IMR-90 (cell line): ENCODE data around the gene HERPUD1. TPM values are rescaled to one million over a fixed set of nuclear protein-coding genes. Genes with fewer than 3 reads are reported as not detected.

Source experiments
- ATAC-seq: fragments of 200-7000 bp; cut with Tn5 transposase; 2 replicates; pipeline ENCODE4 v1.9.1; 2020; ENCODE audit warnings: low read depth, mild to moderate bottlenecking, moderate library complexity
- BruUV-seq: library from RNA; stranded (reverse); fragments of 400-500 nt; replicated peaks from 2 replicates; lab custom pipeline; 2021; lab: Mats Ljungman, UMichigan
- CTCF ChIA-PET: fragments of 300-600 bp; formaldehyde crosslinking; extraction: SDS; loops from one replicate; lab custom pipeline; 2021; ENCODE audit warnings: antibody characterized with exemption; lab: Yijun Ruan, JAX
- POLR2A ChIA-PET: fragments of 300-600 bp; sonication (Branson Sonifier 250); formaldehyde crosslinking; loops from one replicate; lab custom pipeline; 2022; ENCODE audit warnings: antibody characterized with exemption; ENCODE audit not compliant: unreplicated experiment; lab: Charles Lee
- DNase-seq: peaks from one replicate; pipeline ENCODE4 v3.0.0; 2013
- H2AFZ ChIP-seq: replicated peaks from 2 replicates; pipeline ENCODE3; 2013; ENCODE audit warnings: low read length, mild to moderate bottlenecking; ENCODE audit not compliant: poor library complexity
- H2AK5ac ChIP-seq: 2 replicates; pipeline ENCODE4 v1.6.1; 2013; ENCODE audit warnings: low read depth, low read length, inconsistent platforms
- H2AK9ac ChIP-seq: replicated peaks from 2 replicates; pipeline ENCODE3; 2013; ENCODE audit warnings: mild to moderate bottlenecking, low read depth, low read length, moderate library complexity; ENCODE audit not compliant: poor library complexity
- H2BK120ac ChIP-seq: 2 replicates; pipeline ENCODE4 v1.6.1; 2013; ENCODE audit warnings: low read depth, low read length, inconsistent platforms
- H2BK15ac ChIP-seq: 3 replicates; pipeline ENCODE4 v1.6.1; 2013; ENCODE audit warnings: low read depth, low read length, inconsistent platforms
- H2BK20ac ChIP-seq: 2 replicates; pipeline ENCODE4 v1.6.1; 2013; ENCODE audit warnings: low read depth, mild to moderate bottlenecking, inconsistent platforms, low read length, moderate library complexity
- H2BK5ac ChIP-seq: 2 replicates; pipeline ENCODE4 v1.6.1; 2013; ENCODE audit warnings: mild to moderate bottlenecking, low read depth, low read length, inconsistent platforms; ENCODE audit not compliant: poor library complexity, severe bottlenecking
- H3K14ac ChIP-seq: replicated peaks from 2 replicates; pipeline ENCODE4 v1.6.1; 2013; ENCODE audit warnings: low read depth, low read length, inconsistent platforms
- H3K18ac ChIP-seq: 2 replicates; pipeline ENCODE4 v1.6.1; 2013; ENCODE audit warnings: low read depth, low read length, control low read depth
- H3K23ac ChIP-seq: 2 replicates; pipeline ENCODE4 v1.6.1; 2013; ENCODE audit warnings: low read depth, low read length, inconsistent platforms
- H3K27ac ChIP-seq: 2 replicates; pipeline ENCODE4 v1.5.1; 2013; ENCODE audit warnings: mild to moderate bottlenecking, control low read depth, low read length; ENCODE audit not compliant: insufficient read depth
- H3K27me3 ChIP-seq: 2 replicates; pipeline ENCODE4 v1.6.1; 2013; ENCODE audit warnings: low read length; ENCODE audit not compliant: control insufficient read depth, insufficient read depth
- H3K36me3 ChIP-seq: 2 replicates; pipeline ENCODE4 v1.6.1; 2013; ENCODE audit warnings: low read length, mixed read lengths; ENCODE audit not compliant: control insufficient read depth, insufficient read depth
- H3K4ac ChIP-seq: 2 replicates; pipeline ENCODE4 v1.6.1; 2013; ENCODE audit warnings: low read depth, low read length, inconsistent platforms
- H3K4me1 ChIP-seq: 2 replicates; pipeline ENCODE4 v1.6.1; 2013; ENCODE audit warnings: low read length, mixed read lengths; ENCODE audit not compliant: control insufficient read depth, insufficient read depth
- H3K4me2 ChIP-seq: 2 replicates; pipeline ENCODE4 v1.6.1; 2013; ENCODE audit warnings: low read depth, mild to moderate bottlenecking, control low read depth, low read length, moderate library complexity
- H3K4me3 ChIP-seq: 2 replicates; pipeline ENCODE4 v1.5.1; 2013; ENCODE audit warnings: low read depth, mild to moderate bottlenecking, control low read depth, low read length, moderate library complexity; ENCODE audit not compliant: insufficient read depth
- H3K56ac ChIP-seq: 2 replicates; pipeline ENCODE4 v1.6.1; 2013; ENCODE audit warnings: low read length, inconsistent platforms; ENCODE audit not compliant: insufficient read depth; ENCODE audit errors: extremely low read depth
- H3K79me1 ChIP-seq, 2 experiments: 2 replicates each; pipeline ENCODE4 v1.6.1; 2013; ENCODE audit warnings: low read length in 2 of 2, inconsistent platforms in 1 of 2, low read depth in 1 of 2
- H3K9ac ChIP-seq: 2 replicates; pipeline ENCODE4 v1.6.1; 2013; ENCODE audit warnings: low read depth, low read length, control low read depth
- H3K9me1 ChIP-seq: 2 replicates; pipeline ENCODE4 v1.6.1; 2013; ENCODE audit warnings: low read length, inconsistent platforms; ENCODE audit not compliant: insufficient read depth
- H3K9me3 ChIP-seq: 2 replicates; pipeline ENCODE4 v1.6.1; 2013; ENCODE audit warnings: low read length; ENCODE audit not compliant: control insufficient read depth, insufficient read depth
- H4K20me1 ChIP-seq: 2 replicates; pipeline ENCODE4 v1.6.1; 2013; ENCODE audit warnings: low read length, inconsistent platforms; ENCODE audit not compliant: insufficient read depth
- H4K5ac ChIP-seq: 2 replicates; pipeline ENCODE4 v1.6.1; 2013; ENCODE audit warnings: mild to moderate bottlenecking, low read depth, low read length, control low read depth
- H4K8ac ChIP-seq, 2 experiments: 2 replicates each; pipeline ENCODE4 v1.6.1; 2013; ENCODE audit warnings: low read depth in 2 of 2, low read length in 2 of 2, control low read depth in 1 of 2, inconsistent platforms in 1 of 2
- H4K91ac ChIP-seq: 2 replicates; pipeline ENCODE4 v1.6.1; 2013; ENCODE audit warnings: low read depth, low read length, inconsistent platforms; ENCODE audit not compliant: insufficient read depth
- BHLHE40 ChIP-seq: fragments of 150-350 bp; IDR thresholded peaks from 2 replicates; pipeline ENCODE4 v1.6.1; 2016; ENCODE audit warnings: mild to moderate bottlenecking, low read depth, low read length
- CEBPB ChIP-seq: IDR thresholded peaks from 2 replicates; pipeline ENCODE4 v1.6.1; 2012; ENCODE audit warnings: low read depth, low read length, improper control_type of control experiment
- CHD1 ChIP-seq: IDR thresholded peaks from 2 replicates; pipeline ENCODE4 v1.6.1; 2012; ENCODE audit warnings: low read depth, low read length, improper control_type of control experiment
- FOS ChIP-seq: fragments of 150-350 bp; IDR thresholded peaks from 2 replicates; pipeline ENCODE4 v1.6.1; 2016; ENCODE audit warnings: low read depth, low read length
- MAFK ChIP-seq: IDR thresholded peaks from 2 replicates; pipeline ENCODE4 v1.6.1; 2012; ENCODE audit warnings: low read depth, low read length, improper control_type of control experiment
- MXI1 ChIP-seq: IDR thresholded peaks from 2 replicates; pipeline ENCODE4 v1.6.1; 2012; ENCODE audit warnings: low read depth, mild to moderate bottlenecking, low read length, moderate library complexity, borderline replicate concordance
- POLR2A ChIP-seq: IDR thresholded peaks from 2 replicates; pipeline ENCODE4 v1.6.1; 2012; ENCODE audit warnings: mild to moderate bottlenecking, low read depth, low read length
- RCOR1 ChIP-seq: IDR thresholded peaks from 2 replicates; pipeline ENCODE4 v1.6.1; 2012; ENCODE audit warnings: mild to moderate bottlenecking, low read length, improper control_type of control experiment; ENCODE audit not compliant: insufficient replicate concordance
- USF2 ChIP-seq: fragments of 150-350 bp; IDR thresholded peaks from 2 replicates; pipeline ENCODE4 v1.6.1; 2017; ENCODE audit warnings: mild to moderate bottlenecking, antibody characterized with exemption, low read length, low read depth
- WGBS, 2 experiments: methylation state at CpG; one replicate each; pipeline versions ENCODE4 v1.1.5 to v1.1.7; 2013; ENCODE audit warnings: missing lambda C conversion rate in 2 of 2; ENCODE audit not compliant: insufficient read length in 1 of 2; ENCODE audit errors: extremely low coverage in 2 of 2; 5-methylcytosine and 5-hydroxymethylcytosine counted together
- dilution Hi-C: fragments of 300-500 bp; cut with HindIII; formaldehyde crosslinking; loops from one replicate; pipeline ENCODE4 v1.14.3; 2018; ENCODE audit warnings: low sequenced_read_pairs; ENCODE audit not compliant: unreplicated experiment
- in situ Hi-C: fragments of 300-500 bp; cut with MboI; formaldehyde crosslinking; loops from 3 replicates; pipeline ENCODE4 v1.14.3; 2019; ENCODE audit warnings: low sequenced_read_pairs, inconsistent platforms, mixed read lengths
- intact Hi-C: fragments of 100-400 bp; cut with micrococcal nuclease; formaldehyde crosslinking; loops from 2 replicates; pipeline ENCODE4 v1.10.0; 2022
- polyA plus RNA-seq, 3 experiments: library from polyadenylated mRNA; depleted of rRNA; stranded (reverse); fragments of >200 nt; gene quantifications; 2 replicates each; pipeline ENCODE4 v1.2.3, GENCODE V29; 2012; ENCODE audit warnings: low replicate concordance in 1 of 3
- total RNA-seq: library from RNA; depleted of rRNA; stranded (reverse); fragments of >200 nt; gene quantifications from 2 replicates; pipeline ENCODE4 v1.2.3, GENCODE V29; 2012
- TF ChIP-seq, protein P1 (sequence below): conservative IDR thresholded peaks from 2 replicates; pipeline ENCODE4 v1.5.1; 2012; ENCODE audit warnings: mild to moderate bottlenecking, low read depth, low read length, improper control_type of control experiment
- TF ChIP-seq, protein P2 (sequence below): fragments of 150-350 bp; IDR thresholded peaks from 2 replicates; pipeline ENCODE4 v1.6.1; 2016; ENCODE audit warnings: low read depth, mild to moderate bottlenecking, low read length, moderate library complexity, borderline replicate concordance

HERPUD1 gene
- total and polyA plus RNA-seq, 2 of the 4 experiments (the other 2 are of a cell fraction): 130 to 148 TPM

DNA sequence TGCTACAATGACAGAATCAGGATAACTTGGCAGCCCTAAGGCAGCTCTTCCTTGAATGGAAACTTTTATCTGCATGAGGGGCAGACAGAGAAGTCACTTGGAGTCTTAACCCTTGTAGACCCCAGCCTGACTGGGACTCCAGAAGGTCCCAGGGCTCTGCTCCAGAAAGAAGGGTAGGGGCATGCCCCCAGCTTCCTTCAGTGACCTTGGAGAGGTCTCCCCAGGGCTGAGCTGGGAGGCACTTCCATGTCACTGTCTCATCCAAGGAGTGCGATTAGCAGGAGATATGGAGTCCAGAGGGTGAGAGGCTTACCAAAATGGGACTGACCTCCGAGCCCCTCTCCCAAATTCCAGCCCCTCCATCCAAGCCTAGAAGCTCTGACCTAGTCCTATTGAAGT, 54.0 kb downstream of the HERPUD1 start:
- dilution Hi-C loops (no loop called here), intact Hi-C loops (no loop called here), in situ Hi-C loops (no loop called here)
- Histone ChIP-seq H4K5ac (peak overlapping the region; percentile 53), H3K23ac (peak overlapping the region; percentile 57; the same call in 1 of the 2 replicates), H3K4me1 (peaks cover 22% of the 10 kb centered on the region), H3K27me3 (no peaks in the 10 kb centered on the region), H3K27ac (peak overlapping the region; percentile 24), H2AFZ (peak overlapping the region; percentile 88), H3K9ac (no peak overlapping the region), H3K9me1 (peaks cover 22% of the 10 kb centered on the region), H2BK120ac (peak overlapping the region; percentile 89), H2BK5ac (peak overlapping the region; percentile 71), H3K56ac (0 out of 2 replicates have a peak overlapping the region, but pooled peaks have one; percentile 24), H3K36me3 (no peaks in the 10 kb centered on the region), H2BK15ac (peak overlapping the region; percentile 69; the same call in 1 of the 3 replicates), H3K79me1 (peaks cover 13 to 46% of the 10 kb centered on the region in 2 experiments), H2AK5ac (peak overlapping the region; percentile 54), H2BK20ac (peak overlapping the region; percentile 85), H3K4me3 (no peak overlapping the region), H4K20me1 (no peaks in the 10 kb centered on the region), H3K4me2 (no peak overlapping the region), H3K18ac (peak overlapping the region; percentile 28), H2AK9ac (peak overlapping the region; percentile 97), H3K14ac (peak overlapping the region; percentile 89), H3K9me3 (no peaks in the 10 kb centered on the region), H4K91ac (peak overlapping the region; percentile 82), H3K4ac (peak overlapping the region; percentile 87), H4K8ac (peak overlapping the region; percentile 79 to 98)
- WGBS, 2 experiments: no CpG with 5 or more reads among the region's 2 CpGs
- DNase-seq (no peak), ATAC-seq (no peak; the same call in 1 of the 2 replicates)
- ChIA-PET CTCF (no interaction called here), POLR2A (no interaction called here)
- TF ChIP-seq CEBPB: no peak
- TF ChIP-seq, protein P1, sequence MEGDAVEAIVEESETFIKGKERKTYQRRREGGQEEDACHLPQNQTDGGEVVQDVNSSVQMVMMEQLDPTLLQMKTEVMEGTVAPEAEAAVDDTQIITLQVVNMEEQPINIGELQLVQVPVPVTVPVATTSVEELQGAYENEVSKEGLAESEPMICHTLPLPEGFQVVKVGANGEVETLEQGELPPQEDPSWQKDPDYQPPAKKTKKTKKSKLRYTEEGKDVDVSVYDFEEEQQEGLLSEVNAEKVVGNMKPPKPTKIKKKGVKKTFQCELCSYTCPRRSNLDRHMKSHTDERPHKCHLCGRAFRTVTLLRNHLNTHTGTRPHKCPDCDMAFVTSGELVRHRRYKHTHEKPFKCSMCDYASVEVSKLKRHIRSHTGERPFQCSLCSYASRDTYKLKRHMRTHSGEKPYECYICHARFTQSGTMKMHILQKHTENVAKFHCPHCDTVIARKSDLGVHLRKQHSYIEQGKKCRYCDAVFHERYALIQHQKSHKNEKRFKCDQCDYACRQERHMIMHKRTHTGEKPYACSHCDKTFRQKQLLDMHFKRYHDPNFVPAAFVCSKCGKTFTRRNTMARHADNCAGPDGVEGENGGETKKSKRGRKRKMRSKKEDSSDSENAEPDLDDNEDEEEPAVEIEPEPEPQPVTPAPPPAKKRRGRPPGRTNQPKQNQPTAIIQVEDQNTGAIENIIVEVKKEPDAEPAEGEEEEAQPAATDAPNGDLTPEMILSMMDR: no peak
- TF ChIP-seq POLR2A: no peak
- no peak for TF ChIP-seq RCOR1
- no peak for TF ChIP-seq FOS
- TF ChIP-seq, protein P2, sequence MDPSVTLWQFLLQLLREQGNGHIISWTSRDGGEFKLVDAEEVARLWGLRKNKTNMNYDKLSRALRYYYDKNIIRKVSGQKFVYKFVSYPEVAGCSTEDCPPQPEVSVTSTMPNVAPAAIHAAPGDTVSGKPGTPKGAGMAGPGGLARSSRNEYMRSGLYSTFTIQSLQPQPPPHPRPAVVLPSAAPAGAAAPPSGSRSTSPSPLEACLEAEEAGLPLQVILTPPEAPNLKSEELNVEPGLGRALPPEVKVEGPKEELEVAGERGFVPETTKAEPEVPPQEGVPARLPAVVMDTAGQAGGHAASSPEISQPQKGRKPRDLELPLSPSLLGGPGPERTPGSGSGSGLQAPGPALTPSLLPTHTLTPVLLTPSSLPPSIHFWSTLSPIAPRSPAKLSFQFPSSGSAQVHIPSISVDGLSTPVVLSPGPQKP: no peak
- no peak for TF ChIP-seq MXI1
- TF ChIP-seq BHLHE40: no peak
- no peak for TF ChIP-seq MAFK
- TF ChIP-seq USF2: no peak
- TF ChIP-seq CHD1: no peak
- BruUV-seq: no TSS peak
